ENCODE data around the gene PLA2G2F. TPM values are rescaled to one million over a fixed set of nuclear protein-coding genes. Genes with fewer than 3 reads are reported as not detected.

Gene PLA2G2F
- total and polyA plus RNA-seq, 2 of the 8 experiments (the other 6 are each of a cell fraction or from before 2014, with no cell fraction given), result not detected

GRCh38 chr1:20090119-20090518, 49.0 kb upstream of the PLA2G2F start (continued):
- TF ChIP-seq CBX5 (IDR thresholded peaks at IDR 0.05; ENCODE audit: low read depth, low read length) (no peak), GABPA (IDR thresholded peaks at IDR 0.05; ENCODE audit: borderline replicate concordance, insufficient read depth, low read length) (no peak), SP4 (IDR thresholded peaks at IDR 0.05; ENCODE audit: low read length) (no peak), TCF12 (IDR thresholded peaks at IDR 0.05; ENCODE audit: low read depth, low read length) (no peak), ATF3 (IDR thresholded peaks at IDR 0.05; ENCODE audit: insufficient read depth, low read depth, low read length) (no peak), NRF1 (IDR thresholded peaks at IDR 0.05; ENCODE audit: low read depth, low read length) (no peak), MAX (IDR thresholded peaks at IDR 0.05) (no peak)
